ENCODE measurements around the gene SIDT1.
A peak's percentile ranks its signal among the peaks of the same experiment; 100 is the strongest.

The SIDT1 gene

GRCh38 chr3:113531826-113532697, at the start of gene SIDT1:
TSS of gene SIDT1 (plus strand) at chr3:113532555. CDS start at chr3:113533022, 467 bp downstream.
- no peak for DNase-seq (ENCODE audit: low spot score)

GRCh38 chr3:113485161-113485609, 47.2 kb upstream of the SIDT1 start:
- DNase-seq (ENCODE audit: low spot score): no peak

- no peak for DNase-seq (ENCODE audit: low spot score)
Observed at GRCh38 chr3:113495035-113495434, 37.3 kb upstream of the SIDT1 start.

- DNase-seq (ENCODE audit: low spot score): no peak
Observed at GRCh38 chr3:113496924-113497323, 35.4 kb upstream of the SIDT1 start.

- DNase-seq (ENCODE audit: low spot score): no peak
Observed at GRCh38 chr3:113498221-113499005, 33.9 kb upstream of the SIDT1 start.

GRCh38 chr3:113499081-113499480, 33.3 kb upstream of the SIDT1 start:
- no peak for DNase-seq (ENCODE audit: low spot score)

- DNase-seq (ENCODE audit: low spot score): no peak
Observed at GRCh38 chr3:113501597-113501996, 30.8 kb upstream of the SIDT1 start.

- DNase-seq (ENCODE audit: low spot score): no peak
Observed at GRCh38 chr3:113505867-113506266, 26.5 kb upstream of the SIDT1 start.

- DNase-seq (ENCODE audit: low spot score): no peak
Observed at GRCh38 chr3:113507501-113508067, 24.8 kb upstream of the SIDT1 start.

- DNase-seq (ENCODE audit: low spot score): no peak
Observed at GRCh38 chr3:113508966-113509365, 23.4 kb upstream of the SIDT1 start.

GRCh38 chr3:113514265-113514769, 18.0 kb upstream of the SIDT1 start:
- DNase-seq (ENCODE audit: low spot score): no peak

GRCh38 chr3:113516115-113516505, 16.2 kb upstream of the SIDT1 start:
- DNase-seq (ENCODE audit: low spot score): no peak

- no peak for DNase-seq (ENCODE audit: low spot score)
Observed at GRCh38 chr3:113521981-113522380, 10.4 kb upstream of the SIDT1 start.

- no peak for DNase-seq (ENCODE audit: low spot score)
Observed at GRCh38 chr3:113523241-113523640, 9.1 kb upstream of the SIDT1 start.

- peak; percentile 61 for DNase-seq (ENCODE audit: low spot score)
Observed at GRCh38 chr3:113532698-113533533, 561 bp downstream of the SIDT1 start.

- DNase-seq (ENCODE audit: low spot score): no peak
Observed at GRCh38 chr3:113533534-113533892, 1.2 kb downstream of the SIDT1 start.

- no peak for DNase-seq (ENCODE audit: low spot score)
Observed at GRCh38 chr3:113534365-113534764, 2.0 kb downstream of the SIDT1 start.

- no peak for DNase-seq (ENCODE audit: low spot score)
Observed at GRCh38 chr3:113535898-113536297, 3.5 kb downstream of the SIDT1 start.

- no peak for DNase-seq (ENCODE audit: low spot score)
Observed at GRCh38 chr3:113536627-113537101, 4.3 kb downstream of the SIDT1 start.

GRCh38 chr3:113537155-113537554, 4.8 kb downstream of the SIDT1 start:
- DNase-seq (ENCODE audit: low spot score): no peak

GRCh38 chr3:113541519-113541918, 9.2 kb downstream of the SIDT1 start:
- no peak for DNase-seq (ENCODE audit: low spot score)

GRCh38 chr3:113545594-113545993, 13.2 kb downstream of the SIDT1 start:
- no peak for DNase-seq (ENCODE audit: low spot score)
